Measurements from ENCODE around the gene AFF3. TPM values are rescaled to one million over a fixed set of nuclear protein-coding genes. Genes with fewer than 3 reads are reported as not detected.

Gene AFF3
- total RNA-seq, 2 experiments from 2014 or later, result 3.1 to 3.5 TPM

DNA sequence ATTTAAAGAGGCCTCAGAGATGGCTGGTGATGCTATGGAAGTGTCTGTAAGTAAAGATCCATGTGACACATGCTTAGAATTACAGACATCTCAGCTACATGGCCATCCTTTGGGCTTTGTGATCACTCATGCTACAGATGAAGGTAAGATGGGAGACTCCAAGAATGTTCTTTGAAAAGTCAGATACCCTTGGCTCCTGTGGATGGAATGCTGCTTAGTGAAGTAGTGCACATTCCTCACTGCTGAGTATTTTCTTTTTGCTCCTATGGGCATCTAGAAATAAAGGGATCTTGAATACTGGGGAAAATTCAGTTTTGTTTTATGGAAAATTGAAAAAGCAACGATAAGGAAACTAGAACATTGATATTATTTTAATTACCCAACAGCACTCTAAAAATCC, 597.3 kb downstream of the AFF3 start:
- no peaks in the 10 kb centered on the region for H3K4me1 Mint-ChIP-seq (ENCODE audit: low read depth)
- peaks cover 6% of the 10 kb centered on the region for H3K27me3 Mint-ChIP-seq
- CTCF ChIA-PET, result interaction anchor here (0.8 to 1.0 kb wide), 2 partner anchors 14 to 274 kb away, joined by 3 to 4 read pairs; no protein-coding TSS in a partner anchor
- H3K27ac Mint-ChIP-seq, result no peak overlapping the region
- H3K36me3 Mint-ChIP-seq (ENCODE audit: low read depth), result no peaks in the 10 kb centered on the region
- ATAC-seq (no peak), DNase-seq (no peak)
- POLR2A ChIA-PET, result no interaction called here
- H3K9me3 Mint-ChIP-seq, result no peaks in the 10 kb centered on the region
- TF ChIP-seq, protein P1, sequence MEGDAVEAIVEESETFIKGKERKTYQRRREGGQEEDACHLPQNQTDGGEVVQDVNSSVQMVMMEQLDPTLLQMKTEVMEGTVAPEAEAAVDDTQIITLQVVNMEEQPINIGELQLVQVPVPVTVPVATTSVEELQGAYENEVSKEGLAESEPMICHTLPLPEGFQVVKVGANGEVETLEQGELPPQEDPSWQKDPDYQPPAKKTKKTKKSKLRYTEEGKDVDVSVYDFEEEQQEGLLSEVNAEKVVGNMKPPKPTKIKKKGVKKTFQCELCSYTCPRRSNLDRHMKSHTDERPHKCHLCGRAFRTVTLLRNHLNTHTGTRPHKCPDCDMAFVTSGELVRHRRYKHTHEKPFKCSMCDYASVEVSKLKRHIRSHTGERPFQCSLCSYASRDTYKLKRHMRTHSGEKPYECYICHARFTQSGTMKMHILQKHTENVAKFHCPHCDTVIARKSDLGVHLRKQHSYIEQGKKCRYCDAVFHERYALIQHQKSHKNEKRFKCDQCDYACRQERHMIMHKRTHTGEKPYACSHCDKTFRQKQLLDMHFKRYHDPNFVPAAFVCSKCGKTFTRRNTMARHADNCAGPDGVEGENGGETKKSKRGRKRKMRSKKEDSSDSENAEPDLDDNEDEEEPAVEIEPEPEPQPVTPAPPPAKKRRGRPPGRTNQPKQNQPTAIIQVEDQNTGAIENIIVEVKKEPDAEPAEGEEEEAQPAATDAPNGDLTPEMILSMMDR (IDR thresholded peaks at IDR 0.05), result no peak
- intact Hi-C loops (cut with micrococcal nuclease), result no loop called here
- H3K4me3 Mint-ChIP-seq, result no peak overlapping the region

DNA sequence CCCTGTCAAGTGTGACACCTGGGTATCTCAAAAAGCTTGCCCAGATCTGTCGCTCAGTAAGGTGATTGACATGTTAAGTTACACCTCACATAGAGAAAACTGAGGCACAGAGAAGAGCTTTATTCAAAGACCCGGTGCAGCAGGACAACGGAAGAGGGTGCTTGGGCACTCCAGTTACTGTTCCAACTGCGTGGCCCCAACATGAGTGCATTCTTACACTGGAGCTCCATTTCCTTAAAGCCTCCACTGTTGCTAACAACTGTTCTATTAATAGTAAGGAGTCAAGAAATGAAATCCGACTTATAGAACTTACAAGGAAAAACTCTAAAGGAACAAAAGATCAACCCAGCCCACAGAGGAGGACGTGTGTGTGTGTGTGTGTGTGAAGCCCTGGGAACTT, 597.8 kb downstream of the AFF3 start:
- no peak overlapping the region for H3K27ac Mint-ChIP-seq
- no peaks in the 10 kb centered on the region for H3K9me3 Mint-ChIP-seq
- H3K4me1 Mint-ChIP-seq (ENCODE audit: low read depth), result no peaks in the 10 kb centered on the region
- H3K27me3 Mint-ChIP-seq, result peaks cover 6% of the 10 kb centered on the region
- ATAC-seq, result no peak
- intact Hi-C loops (cut with micrococcal nuclease), result no loop called here
- DNase-seq, result no peak
- CTCF ChIA-PET, result interaction anchor here (0.8 to 1.0 kb wide), 2 partner anchors 15 to 275 kb away, joined by 3 to 4 read pairs; no protein-coding TSS in a partner anchor
- TF ChIP-seq, protein P1 (IDR thresholded peaks at IDR 0.05), result no peak
- no peak overlapping the region for H3K4me3 Mint-ChIP-seq
- no peaks in the 10 kb centered on the region for H3K36me3 Mint-ChIP-seq (ENCODE audit: low read depth)
- POLR2A ChIA-PET, result no interaction called here

DNA sequence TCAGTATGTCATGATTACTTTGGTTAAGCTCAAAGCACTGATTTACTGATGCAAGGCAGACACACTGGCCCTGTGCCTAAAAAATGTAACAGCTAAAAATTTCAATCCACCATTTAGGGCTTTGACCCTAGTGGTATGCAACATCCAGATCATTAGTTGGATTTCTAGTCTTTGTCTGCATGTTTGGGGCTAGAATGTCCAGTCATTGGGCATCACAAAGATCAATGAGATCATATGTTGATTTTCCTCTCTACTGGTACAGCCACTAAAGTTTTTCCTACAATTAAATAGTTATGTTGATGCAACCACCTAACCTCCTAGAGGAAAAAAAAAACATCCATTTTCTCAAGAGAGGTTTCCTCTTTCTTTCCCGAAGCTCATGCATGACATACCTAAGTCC, 599.1 kb downstream of the AFF3 start:
- Mint-ChIP-seq H3K36me3 (ENCODE audit: low read depth) (no peaks in the 10 kb centered on the region), H3K27ac (no peak overlapping the region), H3K4me1 (ENCODE audit: low read depth) (no peaks in the 10 kb centered on the region), H3K4me3 (no peak overlapping the region), H3K9me3 (no peaks in the 10 kb centered on the region), H3K27me3 (peaks cover 12% of the 10 kb centered on the region)
- POLR2A ChIA-PET, result no interaction called here
- ATAC-seq, result no peak
- CTCF ChIA-PET, result no interaction called here
- intact Hi-C loops (cut with micrococcal nuclease), result no loop called here
- no peak for DNase-seq
- TF ChIP-seq, protein P1 (IDR thresholded peaks at IDR 0.05), result no peak

DNA sequence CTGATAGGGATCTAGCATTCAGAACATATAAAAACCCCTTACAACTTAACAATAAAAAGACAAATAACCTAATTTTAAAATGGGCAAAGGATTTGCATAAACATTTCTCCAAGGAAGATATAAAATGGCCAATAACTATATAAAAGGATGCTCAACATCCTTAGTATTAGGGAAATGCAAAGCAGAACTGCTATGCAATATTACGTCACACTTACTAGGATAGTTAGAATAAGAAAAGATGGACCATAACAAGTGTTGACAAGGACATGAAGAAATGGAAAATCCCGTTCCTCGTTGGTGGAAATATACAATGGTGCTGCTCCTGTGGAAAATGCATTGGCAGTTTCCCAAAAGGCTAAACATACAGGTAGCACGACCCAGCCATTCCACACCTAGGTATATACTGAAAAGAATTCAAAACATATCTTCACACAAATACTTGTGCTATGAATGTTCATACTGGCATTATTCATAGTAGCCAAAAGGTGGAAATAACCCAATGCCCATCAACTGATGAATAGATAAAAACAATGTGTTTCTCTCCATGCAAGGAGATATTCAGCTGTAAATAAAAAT, 604.4 kb downstream of the AFF3 start:
- DNase-seq (no peak), ATAC-seq (no peak)
- ChIA-PET POLR2A (no interaction called here), CTCF (no interaction called here)
- intact Hi-C loops (cut with micrococcal nuclease), result no loop called here
- TF ChIP-seq, protein P1 (IDR thresholded peaks at IDR 0.05), result no peak
- Mint-ChIP-seq H3K36me3 (ENCODE audit: low read depth) (no peaks in the 10 kb centered on the region), H3K27me3 (peaks cover 13% of the 10 kb centered on the region), H3K4me1 (ENCODE audit: low read depth) (no peaks in the 10 kb centered on the region), H3K27ac (no peak overlapping the region), H3K4me3 (no peak overlapping the region), H3K9me3 (peaks cover 7% of the 10 kb centered on the region)

DNA sequence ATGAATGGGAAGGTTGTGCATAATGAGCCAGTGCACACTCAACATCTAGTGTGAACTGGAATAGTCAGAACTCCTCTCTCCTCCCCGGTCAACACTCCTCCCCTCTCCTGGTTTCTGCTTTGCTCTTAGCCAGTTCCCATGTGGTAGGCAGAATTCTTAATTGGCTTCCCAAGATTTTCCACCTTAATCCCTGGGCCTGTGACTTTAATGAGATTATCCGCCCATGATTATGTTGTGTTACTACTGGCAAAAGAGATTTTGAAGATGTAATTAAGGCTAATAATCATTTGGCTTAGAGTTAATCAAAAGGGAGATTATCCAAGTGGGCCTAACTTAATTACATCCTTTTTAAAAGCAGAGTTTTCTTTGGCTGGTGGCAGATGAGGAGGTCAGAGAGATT, 618.3 kb downstream of the AFF3 start:
- intact Hi-C loops (cut with micrococcal nuclease), result no loop called here
- Mint-ChIP-seq H3K27ac (no peak overlapping the region), H3K27me3 (peaks cover 4% of the 10 kb centered on the region), H3K4me1 (ENCODE audit: low read depth) (no peaks in the 10 kb centered on the region), H3K36me3 (ENCODE audit: low read depth) (no peaks in the 10 kb centered on the region), H3K9me3 (no peaks in the 10 kb centered on the region), H3K4me3 (no peak overlapping the region)
- ChIA-PET POLR2A (no interaction called here), CTCF (no interaction called here)
- DNase-seq (no peak), ATAC-seq (no peak)
- TF ChIP-seq, protein P1 (IDR thresholded peaks at IDR 0.05), result no peak

Measured in activated CD8-positive, alpha-beta T cell treated with anti-CD3 and anti-CD28 coated beads for 36 hours (primary cell).